H9 (cell line): Measurements from ENCODE around the gene OSBPL9. TPM values are rescaled to one million over a fixed set of nuclear protein-coding genes. Genes with fewer than 3 reads are reported as not detected.

Experiments
- DNase-seq: peaks from one replicate; pipeline ENCODE4 v3.0.0-alpha.2; 2017
- H2AFZ ChIP-seq: one replicate; pipeline ENCODE4 v1.6.1; 2013; ENCODE audit warnings: mild to moderate bottlenecking, low read length, control low read depth, moderate library complexity
- H2AK5ac ChIP-seq: 2 replicates; pipeline ENCODE4 v1.6.1; 2013; ENCODE audit warnings: low read length, control low read depth, mixed read lengths; ENCODE audit not compliant: insufficient read length
- H2BK120ac ChIP-seq: one replicate; pipeline ENCODE4 v1.6.1; 2013; ENCODE audit warnings: low read depth, mild to moderate bottlenecking, low read length, control low read depth, inconsistent platforms; ENCODE audit not compliant: poor library complexity, severe bottlenecking
- H2BK12ac ChIP-seq: 2 replicates; pipeline ENCODE4 v1.6.1; 2013; ENCODE audit warnings: low read length, control low read depth, mixed read lengths, low read depth; ENCODE audit not compliant: insufficient read length
- H2BK15ac ChIP-seq: 2 replicates; pipeline ENCODE4 v1.6.1; 2013; ENCODE audit warnings: low read depth, low read length, control low read depth
- H2BK20ac ChIP-seq: one replicate; pipeline ENCODE4 v1.6.1; 2013; ENCODE audit warnings: low read depth, mild to moderate bottlenecking, low read length, control low read depth, inconsistent platforms; ENCODE audit not compliant: poor library complexity, severe bottlenecking
- H2BK5ac ChIP-seq: 2 replicates; pipeline ENCODE4 v1.6.1; 2013; ENCODE audit warnings: low read length, control low read depth, mixed read lengths; ENCODE audit not compliant: insufficient read length
- H3K14ac ChIP-seq: 2 replicates; pipeline ENCODE4 v1.6.1; 2013; ENCODE audit warnings: low read length, control low read depth; ENCODE audit not compliant: insufficient read depth
- H3K18ac ChIP-seq: 2 replicates; pipeline ENCODE4 v1.6.1; 2013; ENCODE audit warnings: low read depth, mild to moderate bottlenecking, mixed read lengths, low read length, control low read depth; ENCODE audit not compliant: insufficient read length
- H3K23ac ChIP-seq: 2 replicates; pipeline ENCODE4 v1.6.1; 2013; ENCODE audit warnings: low read length, control low read depth, mixed read lengths, low read depth; ENCODE audit not compliant: insufficient read length
- H3K23me2 ChIP-seq: 2 replicates; pipeline ENCODE4 v1.6.1; 2013; ENCODE audit warnings: low read depth, mild to moderate bottlenecking, mixed read lengths, low read length, control low read depth; ENCODE audit not compliant: insufficient read length, poor library complexity, severe bottlenecking
- H3K27ac ChIP-seq: 2 replicates; pipeline ENCODE4 v1.5.1; 2013; ENCODE audit warnings: low read length, control low read depth, mixed read lengths, low read depth; ENCODE audit not compliant: insufficient read length
- H3K27me3 ChIP-seq: 2 replicates; pipeline ENCODE4 v1.6.1; 2013; ENCODE audit warnings: low read length, control low read depth, inconsistent platforms; ENCODE audit not compliant: insufficient read depth
- H3K4ac ChIP-seq: 2 replicates; pipeline ENCODE4 v1.6.1; 2013; ENCODE audit warnings: low read depth, mild to moderate bottlenecking, control low read depth, inconsistent platforms, low read length, moderate library complexity
- H3K4me1 ChIP-seq: 2 replicates; pipeline ENCODE4 v1.6.1; 2013; ENCODE audit warnings: low read length, control low read depth, inconsistent platforms; ENCODE audit not compliant: insufficient read depth
- H3K4me2 ChIP-seq: 2 replicates; pipeline ENCODE4 v1.6.1; 2013; ENCODE audit warnings: low read length, control low read depth, mixed read lengths; ENCODE audit not compliant: insufficient read length, insufficient read depth
- H3K56ac ChIP-seq: 2 replicates; pipeline ENCODE4 v1.6.1; 2013; ENCODE audit warnings: low read depth, mild to moderate bottlenecking, mixed read lengths, low read length, control low read depth; ENCODE audit not compliant: insufficient read length
- H3K79me1 ChIP-seq: 2 replicates; pipeline ENCODE4 v1.6.1; 2013; ENCODE audit warnings: low read depth, mild to moderate bottlenecking, moderate library complexity, low read length, control low read depth, inconsistent platforms; ENCODE audit not compliant: insufficient read depth, poor library complexity, severe bottlenecking
- H3K79me2 ChIP-seq: 2 replicates; pipeline ENCODE4 v1.6.1; 2013; ENCODE audit warnings: low read length, control low read depth, inconsistent platforms; ENCODE audit not compliant: insufficient read depth
- H3K9ac ChIP-seq: 2 replicates; pipeline ENCODE4 v1.6.1; 2013; ENCODE audit warnings: low read length, control low read depth, mixed read lengths; ENCODE audit not compliant: insufficient read length; ENCODE audit errors: extremely low read depth
- H3K9me3 ChIP-seq: one replicate; pipeline ENCODE4 v1.6.1; 2013; ENCODE audit warnings: low read depth, low read length, inconsistent platforms; ENCODE audit not compliant: control insufficient read depth
- H3T11ph ChIP-seq: one replicate; pipeline ENCODE4 v1.6.1; 2013; ENCODE audit warnings: mild to moderate bottlenecking, low read length, control low read depth, inconsistent platforms
- H4K20me1 ChIP-seq: one replicate; pipeline ENCODE4 v1.6.1; 2013; ENCODE audit not compliant: control insufficient read depth, insufficient read length, insufficient read depth
- H4K5ac ChIP-seq: 2 replicates; pipeline ENCODE4 v1.6.1; 2013; ENCODE audit warnings: low read depth, mild to moderate bottlenecking, mixed read lengths, low read length, control low read depth; ENCODE audit not compliant: insufficient read length
- H4K8ac ChIP-seq: replicated peaks from 2 replicates; pipeline ENCODE4 v1.6.1; 2013; ENCODE audit warnings: low read length, control low read depth, mixed read lengths, low read depth; ENCODE audit not compliant: insufficient read length
- H4K91ac ChIP-seq: 2 replicates; pipeline ENCODE4 v1.6.1; 2013; ENCODE audit warnings: low read depth, mild to moderate bottlenecking, moderate library complexity, mixed read lengths, low read length, control low read depth; ENCODE audit not compliant: insufficient read length
- H3K27ac Mint-ChIP-seq, 3 experiments: 2 replicates in 2 of 3; 3 replicates in 1 of 3; pipeline ENCODE4 v1.8.0; 2020 to 2021; ENCODE audit warnings: mixed read lengths in 3 of 3, mild to moderate bottlenecking in 1 of 3, moderate library complexity in 1 of 3
- H3K27me3 Mint-ChIP-seq: 2 replicates; pipeline ENCODE4 v1.8.0; 2021; ENCODE audit warnings: low read depth, mild to moderate bottlenecking, moderate library complexity, mixed read lengths
- H3K36me3 Mint-ChIP-seq, 3 experiments: 2 replicates in 2 of 3; 3 replicates in 1 of 3; pipeline ENCODE4 v1.8.0; 2020 to 2021; ENCODE audit warnings: low read depth in 3 of 3, mixed read lengths in 3 of 3; ENCODE audit not compliant: insufficient read depth in 1 of 3
- H3K4me1 Mint-ChIP-seq, 2 experiments: 2 replicates each; pipeline ENCODE4 v1.8.0; 2020; ENCODE audit warnings: mixed read lengths in 2 of 2
- H3K4me3 Mint-ChIP-seq, 2 experiments: 2 replicates in 1 of 2; 3 replicates in 1 of 2; pipeline ENCODE4 v1.8.0; 2020 to 2021; ENCODE audit warnings: mild to moderate bottlenecking in 2 of 2, mixed read lengths in 2 of 2, moderate library complexity in 1 of 2
- H3K9me3 Mint-ChIP-seq, 2 experiments: 2 replicates in 1 of 2; 3 replicates in 1 of 2; pipeline ENCODE4 v1.8.0; 2020; ENCODE audit warnings: mild to moderate bottlenecking in 2 of 2, mixed read lengths in 2 of 2, moderate library complexity in 1 of 2
- CTCF ChIP-seq: fragments of 200-600 bp; sonication (generic); conservative IDR thresholded peaks from 3 replicates; pipeline ENCODE4 v1.8.0; 2021; ENCODE audit warnings: antibody characterized with exemption, mild to moderate bottlenecking
- WGBS: extraction: QIAGEN DNeasy Blood & Tissue Kit; methylation state at CpG from one replicate; pipeline ENCODE4 v1.1.7; 2013; ENCODE audit warnings: missing lambda C conversion rate, low lambda C conversion rate, mixed read lengths; ENCODE audit not compliant: insufficient read length; ENCODE audit errors: extremely low coverage; 5-methylcytosine and 5-hydroxymethylcytosine counted together
- total RNA-seq: library from RNA; stranded (reverse); gene quantifications from 2 replicates; pipeline ENCODE4 v1.2.1, GENCODE V29; 2021

The OSBPL9 gene
- total RNA-seq, 1 experiment from 2014 or later, result 76.7 TPM

DNA sequence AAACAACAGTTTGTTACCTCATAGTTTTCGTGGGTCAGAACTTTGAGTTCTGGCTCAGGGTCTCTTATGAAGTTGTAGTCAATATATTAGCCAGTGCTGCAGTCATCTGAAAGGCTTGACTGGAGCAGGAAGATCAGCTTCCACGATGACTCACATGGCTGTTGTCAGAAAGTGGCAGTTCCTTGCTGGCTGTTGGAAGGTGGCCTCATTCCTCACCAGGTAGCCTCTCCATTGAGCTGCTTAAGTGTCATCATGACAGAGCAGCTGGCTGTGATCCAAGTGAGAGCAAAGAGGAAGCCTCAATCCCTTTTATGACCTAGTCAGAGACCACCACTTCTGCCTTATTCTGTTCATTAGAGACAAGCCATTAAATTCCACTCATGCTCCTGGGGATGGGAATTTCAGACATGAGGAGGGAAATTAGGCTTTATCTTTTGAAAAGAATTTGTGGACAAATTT lies 5.6 kb downstream of the OSBPL9 start:
- no peak overlapping the region for H2BK120ac ChIP-seq
- no peak overlapping the region for H3K27ac ChIP-seq
- H3K4ac ChIP-seq, result no peak overlapping the region
- no peak overlapping the region for H2BK15ac ChIP-seq
- no peaks in the 10 kb centered on the region for H3K9me3 ChIP-seq
- H3K79me1 ChIP-seq, result peaks cover 3% of the 10 kb centered on the region
- H3T11ph ChIP-seq, result no peak overlapping the region
- Mint-ChIP-seq H3K9me3 (no peaks in the 10 kb centered on the region), H3K4me1 (peaks cover 20 to 22% of the 10 kb centered on the region in 2 experiments), H3K27me3 (no peaks in the 10 kb centered on the region), H3K36me3 (no peaks in the 10 kb centered on the region), H3K27ac (no peak overlapping the region; a peak in 1 of 7 replicates), H3K4me3 (no peak overlapping the region)
- H2AFZ ChIP-seq, result no peak overlapping the region
- H3K79me2 ChIP-seq, result no peaks in the 10 kb centered on the region; the same call in 1 of the 2 replicates
- no peak overlapping the region for H3K56ac ChIP-seq
- WGBS, result no CpG with 5 or more reads among the region's 2 CpGs
- H2AK5ac ChIP-seq, result no peak overlapping the region
- H3K4me2 ChIP-seq, result no peak overlapping the region
- H2BK5ac ChIP-seq, result no peak overlapping the region
- no peaks in the 10 kb centered on the region; the same call in 1 of the 2 replicates for H3K4me1 ChIP-seq
- no peak overlapping the region for H3K14ac ChIP-seq
- no peak overlapping the region for H3K23ac ChIP-seq
- H4K5ac ChIP-seq, result no peak overlapping the region
- peak; percentile 64 for DNase-seq
- H3K18ac ChIP-seq, result no peak overlapping the region
- no peaks in the 10 kb centered on the region for H4K20me1 ChIP-seq
- no peak overlapping the region for H2BK12ac ChIP-seq
- no peaks in the 10 kb centered on the region for H3K27me3 ChIP-seq
- no peak overlapping the region for H2BK20ac ChIP-seq
- no peak overlapping the region for H4K91ac ChIP-seq
- no peak overlapping the region for H3K9ac ChIP-seq
- TF ChIP-seq CTCF, result no peak
- peaks cover 3% of the 10 kb centered on the region for H3K23me2 ChIP-seq
- H4K8ac ChIP-seq, result no peak overlapping the region
